ENCODE data around the gene KRT15.

KRT15 gene

DNA sequence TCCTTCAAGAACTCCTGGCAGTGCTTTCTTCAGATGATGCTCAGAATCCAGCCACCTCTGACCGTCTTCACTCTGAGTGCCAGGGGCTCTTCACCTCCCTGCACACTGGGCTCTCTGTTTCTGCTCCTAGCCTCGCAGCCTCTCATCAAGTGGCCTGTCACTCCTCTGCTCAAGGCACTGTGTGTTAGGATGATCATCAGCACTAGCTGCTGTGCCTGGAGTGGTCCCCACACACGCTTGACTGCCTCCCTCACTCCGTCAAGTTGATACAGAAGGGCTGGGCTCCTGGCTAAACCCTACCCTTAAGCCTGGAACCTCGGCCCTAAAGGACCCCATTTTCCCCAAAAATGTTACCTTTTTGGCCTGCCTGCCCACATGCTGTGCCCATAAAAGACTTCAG is 37.6 kb upstream of the KRT15 start:
- H3K27ac ChIP-seq: no peak overlapping the region
- no peak for DNase-seq (ENCODE audit: low spot score)
- TF ChIP-seq, protein P1, sequence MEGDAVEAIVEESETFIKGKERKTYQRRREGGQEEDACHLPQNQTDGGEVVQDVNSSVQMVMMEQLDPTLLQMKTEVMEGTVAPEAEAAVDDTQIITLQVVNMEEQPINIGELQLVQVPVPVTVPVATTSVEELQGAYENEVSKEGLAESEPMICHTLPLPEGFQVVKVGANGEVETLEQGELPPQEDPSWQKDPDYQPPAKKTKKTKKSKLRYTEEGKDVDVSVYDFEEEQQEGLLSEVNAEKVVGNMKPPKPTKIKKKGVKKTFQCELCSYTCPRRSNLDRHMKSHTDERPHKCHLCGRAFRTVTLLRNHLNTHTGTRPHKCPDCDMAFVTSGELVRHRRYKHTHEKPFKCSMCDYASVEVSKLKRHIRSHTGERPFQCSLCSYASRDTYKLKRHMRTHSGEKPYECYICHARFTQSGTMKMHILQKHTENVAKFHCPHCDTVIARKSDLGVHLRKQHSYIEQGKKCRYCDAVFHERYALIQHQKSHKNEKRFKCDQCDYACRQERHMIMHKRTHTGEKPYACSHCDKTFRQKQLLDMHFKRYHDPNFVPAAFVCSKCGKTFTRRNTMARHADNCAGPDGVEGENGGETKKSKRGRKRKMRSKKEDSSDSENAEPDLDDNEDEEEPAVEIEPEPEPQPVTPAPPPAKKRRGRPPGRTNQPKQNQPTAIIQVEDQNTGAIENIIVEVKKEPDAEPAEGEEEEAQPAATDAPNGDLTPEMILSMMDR (IDR thresholded peaks at IDR 0.05): no peak
- H3K4me3 ChIP-seq: no peak overlapping the region

DNA sequence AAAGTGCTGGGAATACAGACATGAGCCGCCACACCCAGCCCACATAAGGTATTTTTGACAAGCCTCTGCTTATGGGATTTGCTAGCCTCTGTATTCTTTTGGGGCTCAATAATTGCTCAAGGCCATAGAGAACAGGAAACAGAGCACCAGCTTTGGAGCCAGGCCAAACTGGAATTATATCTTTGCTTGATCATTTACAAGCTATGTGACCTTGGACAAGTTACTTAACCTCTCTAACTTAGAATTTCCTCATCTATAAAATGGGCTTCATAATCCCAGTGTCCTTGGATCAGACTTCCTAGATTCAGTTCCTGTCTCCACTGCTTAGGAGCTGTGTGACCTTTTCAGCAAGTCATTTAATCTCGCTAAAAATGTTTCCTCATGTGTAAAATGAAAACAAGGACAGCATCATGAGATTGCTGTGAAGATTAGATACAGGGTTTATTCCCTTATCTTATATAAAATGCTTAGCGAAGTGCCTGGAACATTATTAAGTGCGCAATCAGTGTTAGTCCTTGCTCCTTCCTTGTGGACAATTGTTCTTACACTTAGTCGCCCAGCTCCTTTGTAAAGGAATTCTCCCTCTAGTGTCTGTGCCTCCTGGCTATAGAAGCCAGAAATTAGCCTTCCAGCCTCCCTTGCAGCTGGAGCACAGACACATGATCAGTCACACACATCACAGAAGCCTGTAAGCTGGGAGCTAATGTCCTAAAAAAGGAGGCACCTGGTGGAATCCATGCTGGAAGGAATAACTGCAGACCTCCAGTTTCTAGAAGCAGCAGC is 36.6 kb upstream of the KRT15 start:
- H3K4me3 ChIP-seq: no peak overlapping the region
- TF ChIP-seq, protein P1 (IDR thresholded peaks at IDR 0.05): no peak
- H3K27ac ChIP-seq: no peak overlapping the region
- DNase-seq (ENCODE audit: low spot score): no peak

DNA sequence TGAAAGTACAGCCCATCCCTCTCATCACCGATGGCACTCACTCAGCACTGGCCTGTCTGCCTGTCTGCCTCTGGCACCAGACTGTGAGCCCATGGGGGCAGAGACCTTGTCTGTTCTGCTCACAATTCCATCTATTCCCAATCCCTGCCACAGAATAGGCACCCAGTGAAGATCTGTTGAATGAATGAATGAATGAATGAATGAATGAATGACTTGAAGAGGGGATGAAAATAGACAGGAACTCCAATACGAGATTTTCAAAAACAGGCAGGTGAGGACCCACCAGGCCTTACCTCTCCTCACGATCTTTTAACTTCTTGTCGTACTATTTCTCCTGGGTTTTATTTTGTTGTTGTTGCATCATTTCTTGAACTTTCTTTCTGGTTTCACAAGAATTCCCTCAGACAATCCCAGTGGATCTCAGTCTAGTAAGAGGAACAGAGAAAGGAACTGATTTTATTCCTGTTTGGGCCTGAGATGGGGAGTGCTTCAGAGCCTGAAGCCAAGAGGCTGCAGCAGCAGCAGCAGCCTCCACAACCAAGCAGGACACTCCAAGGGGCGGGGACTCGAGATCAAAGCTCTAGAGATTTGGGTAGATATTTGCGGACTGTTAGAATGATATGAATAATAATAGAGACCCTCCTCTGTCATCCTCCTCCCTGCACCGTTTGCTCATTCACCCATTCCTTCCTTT is 35.4 kb upstream of the KRT15 start:
- TF ChIP-seq, protein P1 (IDR thresholded peaks at IDR 0.05): no peak
- Histone ChIP-seq H3K4me3 (no peak overlapping the region), H3K27ac (no peak overlapping the region)
- DNase-seq (ENCODE audit: low spot score): no peak

- H3K4me3 ChIP-seq: no peak overlapping the region
- TF ChIP-seq, protein P1 (IDR thresholded peaks at IDR 0.05): no peak
- no peak for DNase-seq (ENCODE audit: low spot score)
- no peak overlapping the region for H3K27ac ChIP-seq
Observed at GRCh38 chr17:41553176-41553575, 34.5 kb upstream of the KRT15 start.

DNA sequence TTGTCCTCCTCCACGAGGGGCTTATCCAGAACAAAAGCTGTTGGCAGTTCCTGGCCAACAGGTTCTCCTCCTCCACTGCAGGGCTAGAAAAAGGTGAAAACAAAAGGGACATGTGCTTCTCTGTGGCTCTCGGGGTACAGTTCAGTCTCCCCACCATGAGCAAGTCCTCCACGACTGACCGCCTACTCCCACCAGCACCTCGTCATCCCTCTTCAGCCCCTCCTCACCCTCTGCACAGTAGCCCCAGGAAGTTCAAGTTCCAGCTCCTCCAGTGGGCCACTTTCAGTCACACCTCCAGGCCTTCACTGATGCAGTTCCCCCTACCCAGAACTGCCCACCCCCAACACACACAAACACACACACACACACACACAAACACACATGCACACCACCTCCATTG is 33.8 kb upstream of the KRT15 start:
- DNase-seq (ENCODE audit: low spot score): no peak
- H3K4me3 ChIP-seq: no peak overlapping the region
- H3K27ac ChIP-seq: no peak overlapping the region
- TF ChIP-seq, protein P1 (IDR thresholded peaks at IDR 0.05): no peak

- no peak for DNase-seq (ENCODE audit: low spot score)
- TF ChIP-seq, protein P1 (IDR thresholded peaks at IDR 0.05): no peak
- no peak overlapping the region for H3K4me3 ChIP-seq
- H3K27ac ChIP-seq: no peak overlapping the region
Observed at GRCh38 chr17:41551365-41551764, 32.7 kb upstream of the KRT15 start.

DNA sequence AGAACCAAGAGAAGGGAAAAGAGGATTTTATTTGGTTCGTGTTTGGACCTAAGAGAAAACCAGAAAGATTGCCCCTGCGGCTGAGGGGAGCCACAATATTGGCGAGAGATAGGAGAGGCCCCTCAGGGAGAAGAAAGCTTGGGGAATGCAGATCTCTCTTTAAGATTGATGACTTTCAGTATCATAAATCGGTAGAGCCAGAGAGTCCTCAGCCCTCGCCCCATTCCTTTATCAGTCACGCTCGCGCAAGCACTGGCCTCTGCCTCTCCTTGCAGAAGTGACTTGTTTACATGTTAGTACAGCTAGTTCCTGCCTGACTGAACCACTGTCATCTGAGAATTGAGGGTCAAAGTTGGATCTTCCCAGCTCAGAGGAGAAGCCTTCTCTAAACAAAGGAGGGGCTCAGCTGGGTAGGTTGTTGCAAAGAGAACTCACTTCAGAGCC is 30.9 kb upstream of the KRT15 start:
- TF ChIP-seq, protein P1 (IDR thresholded peaks at IDR 0.05): no peak
- Histone ChIP-seq H3K4me3 (no peak overlapping the region), H3K27ac (no peak overlapping the region)
- no peak for DNase-seq (ENCODE audit: low spot score)

All from coronary artery (tissue), 2 donors.